Upper lobe of left lung (tissue), 6 donors: Measurements from ENCODE around the gene SPAM1. TPM values are rescaled to one million over a fixed set of nuclear protein-coding genes. Genes with fewer than 3 reads are reported as not detected.
A peak's percentile ranks its signal among the peaks of the same experiment; 100 is the strongest.

Experiments used
- ATAC-seq, 2 donors: fragments of 200-7000 bp; cut with Tn5 transposase; one replicate each; pipeline ENCODE4 v1.9.1; 2022; ENCODE audit warnings: mild to moderate bottlenecking in 2 of 2, moderate library complexity in 2 of 2; ENCODE audit not compliant: low FRiP score in 2 of 2
- DNase-seq, 2 donors: peaks; one replicate each; pipeline ENCODE4 v3.0.0-alpha.2; 2019 to 2020
- H3K27ac ChIP-seq, 4 donors: fragments of 200-600 bp; sonication (generic); one replicate each; pipeline ENCODE4 v1.5.1; 2016 to 2019
- H3K27me3 ChIP-seq, 4 donors: fragments of 200-600 bp; sonication (generic); one replicate each; pipeline ENCODE4 v1.5.1; 2017 to 2019
- H3K36me3 ChIP-seq, 4 donors: fragments of 200-600 bp; sonication (generic); one replicate each; pipeline ENCODE4 v1.5.1; 2016 to 2019
- H3K4me1 ChIP-seq, 4 donors: fragments of 200-600 bp; sonication (generic); one replicate each; pipeline ENCODE4 v1.5.1; 2018 to 2019
- H3K4me3 ChIP-seq, 4 donors: fragments of 200-600 bp; sonication (generic); one replicate each; pipeline ENCODE4 v1.5.1; 2017 to 2019; ENCODE audit warnings: mild to moderate bottlenecking in 2 of 4, moderate library complexity in 1 of 4
- H3K9me3 ChIP-seq, 4 donors: fragments of 200-600 bp; sonication (generic); one replicate each; pipeline ENCODE4 v1.5.1; 2018 to 2019
- EP300 ChIP-seq, 4 donors: sonication (generic); formaldehyde crosslinking; IDR thresholded peaks; one replicate each; pipeline ENCODE4 v1.5.1; 2017; ENCODE audit warnings: antibody characterized with exemption in 4 of 4, control low read depth in 2 of 4
- POLR2A ChIP-seq, 4 donors: fragments of 450-650 bp; IDR thresholded peaks; one replicate each; pipeline ENCODE4 v1.5.1; 2016 to 2017; ENCODE audit warnings: antibody characterized with exemption in 4 of 4, mild to moderate bottlenecking in 2 of 4
- POLR2AphosphoS5 ChIP-seq, 2 donors: sonication (generic); formaldehyde crosslinking; IDR thresholded peaks; one replicate each; pipeline ENCODE4 v1.5.1; 2017; ENCODE audit warnings: antibody characterized with exemption in 2 of 2
- WGBS, 2 donors: methylation state at CpG; one replicate each; pipeline ENCODE4 v1.1.5; 2017 to 2018; 5-methylcytosine and 5-hydroxymethylcytosine counted together
- total RNA-seq, 6 donors: library from RNA; depleted of rRNA in 4 of 6; stranded (reverse); fragments of >200 nt in 4 of 6; gene quantifications; one replicate each; pipeline versions ENCODE4 v1.1.0 to v1.2.1, GENCODE V29; 2016 to 2021
- TF ChIP-seq, protein P1 (sequence below), 6 experiments: fragments of 450-650 bp in 4 of 6; fragments of 200-600 bp in 2 of 6; sonication (generic) in 2 of 6; IDR thresholded peaks; one replicate each; pipeline ENCODE4 v1.5.1; 2016 to 2019; ENCODE audit warnings: antibody characterized with exemption in 6 of 6
- donor health status: DM: no; HTN: no; CAD: no; lungs with moderate emphysema.
- donor health status: DM: no; HTN: yes; CAD: no; lungs with severe emphysema.

Gene SPAM1
- total RNA-seq, 6 donors from 2014 or later = not detected

DNA sequence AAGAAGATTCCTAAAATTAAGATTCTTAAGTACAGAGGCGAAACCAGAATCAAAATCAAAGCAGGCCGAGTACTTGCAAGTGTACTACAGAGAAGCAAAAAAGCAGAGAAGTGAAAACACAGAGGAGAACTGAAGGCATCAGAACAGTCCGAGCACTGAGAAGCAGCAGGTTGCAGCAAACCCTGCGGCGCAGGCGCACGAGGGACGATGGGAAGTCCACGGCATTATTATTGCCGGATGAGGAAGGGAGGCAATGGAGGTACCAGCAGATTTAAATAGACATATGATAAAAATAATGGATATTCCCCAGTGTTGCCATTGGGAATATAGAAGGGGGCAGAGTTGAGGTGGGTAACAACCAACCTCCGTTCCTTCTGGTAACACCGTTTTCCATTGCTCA is 7.2 kb upstream of the SPAM1 start:
- H3K4me1 ChIP-seq = no peaks in the 10 kb centered on the region
- ATAC-seq (no peak), DNase-seq (peak in 1 of 2 donors; percentile 45)
- H3K27ac ChIP-seq = no peak overlapping the region
- 92 to 95% methylated on average over 12 of the region's 12 CpGs for WGBS, 2 donors
- H3K27me3 ChIP-seq = no peaks in the 10 kb centered on the region
- H3K36me3 ChIP-seq = no peaks in the 10 kb centered on the region
- H3K4me3 ChIP-seq = no peak overlapping the region
- H3K9me3 ChIP-seq = no peaks in the 10 kb centered on the region
- TF ChIP-seq POLR2AphosphoS5 (IDR thresholded peaks at IDR 0.05) (no peak), POLR2A (IDR thresholded peaks at IDR 0.05) (no peak), EP300 (IDR thresholded peaks at IDR 0.05) (no peak)
- TF ChIP-seq, protein P1, sequence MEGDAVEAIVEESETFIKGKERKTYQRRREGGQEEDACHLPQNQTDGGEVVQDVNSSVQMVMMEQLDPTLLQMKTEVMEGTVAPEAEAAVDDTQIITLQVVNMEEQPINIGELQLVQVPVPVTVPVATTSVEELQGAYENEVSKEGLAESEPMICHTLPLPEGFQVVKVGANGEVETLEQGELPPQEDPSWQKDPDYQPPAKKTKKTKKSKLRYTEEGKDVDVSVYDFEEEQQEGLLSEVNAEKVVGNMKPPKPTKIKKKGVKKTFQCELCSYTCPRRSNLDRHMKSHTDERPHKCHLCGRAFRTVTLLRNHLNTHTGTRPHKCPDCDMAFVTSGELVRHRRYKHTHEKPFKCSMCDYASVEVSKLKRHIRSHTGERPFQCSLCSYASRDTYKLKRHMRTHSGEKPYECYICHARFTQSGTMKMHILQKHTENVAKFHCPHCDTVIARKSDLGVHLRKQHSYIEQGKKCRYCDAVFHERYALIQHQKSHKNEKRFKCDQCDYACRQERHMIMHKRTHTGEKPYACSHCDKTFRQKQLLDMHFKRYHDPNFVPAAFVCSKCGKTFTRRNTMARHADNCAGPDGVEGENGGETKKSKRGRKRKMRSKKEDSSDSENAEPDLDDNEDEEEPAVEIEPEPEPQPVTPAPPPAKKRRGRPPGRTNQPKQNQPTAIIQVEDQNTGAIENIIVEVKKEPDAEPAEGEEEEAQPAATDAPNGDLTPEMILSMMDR (IDR thresholded peaks at IDR 0.05) = no peak

DNA sequence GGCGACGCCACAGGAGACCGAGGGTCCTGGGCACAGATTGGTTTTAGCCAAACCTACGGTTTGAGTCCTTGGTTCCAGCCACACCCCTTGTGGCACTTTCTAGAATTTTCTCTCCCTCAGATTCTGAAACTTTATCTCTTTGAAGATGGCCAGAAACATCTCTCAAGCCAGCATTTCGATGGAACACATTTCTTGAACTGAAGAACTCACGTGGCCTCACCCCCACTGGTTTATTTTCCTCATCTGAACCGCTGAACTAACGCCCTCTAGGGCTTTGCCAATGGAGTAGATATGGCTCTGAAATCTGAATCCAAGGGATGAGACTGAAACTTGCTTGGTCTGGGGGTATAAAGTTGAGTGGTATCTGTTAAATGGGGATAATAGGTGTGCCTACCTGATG is 6.7 kb upstream of the SPAM1 start:
- Histone ChIP-seq H3K36me3 (no peaks in the 10 kb centered on the region), H3K27ac (no peak overlapping the region), H3K9me3 (no peaks in the 10 kb centered on the region), H3K27me3 (no peaks in the 10 kb centered on the region), H3K4me1 (no peaks in the 10 kb centered on the region), H3K4me3 (no peak overlapping the region)
- 87 to 91% methylated on average over 8 of the region's 8 CpGs for WGBS, 2 donors
- no peak for ATAC-seq
- no peak for DNase-seq
- no peak for TF ChIP-seq POLR2A (IDR thresholded peaks at IDR 0.05)
- TF ChIP-seq, protein P1 (IDR thresholded peaks at IDR 0.05) = no peak
- no peak for TF ChIP-seq EP300 (IDR thresholded peaks at IDR 0.05)
- no peak for TF ChIP-seq POLR2AphosphoS5 (IDR thresholded peaks at IDR 0.05)

DNA sequence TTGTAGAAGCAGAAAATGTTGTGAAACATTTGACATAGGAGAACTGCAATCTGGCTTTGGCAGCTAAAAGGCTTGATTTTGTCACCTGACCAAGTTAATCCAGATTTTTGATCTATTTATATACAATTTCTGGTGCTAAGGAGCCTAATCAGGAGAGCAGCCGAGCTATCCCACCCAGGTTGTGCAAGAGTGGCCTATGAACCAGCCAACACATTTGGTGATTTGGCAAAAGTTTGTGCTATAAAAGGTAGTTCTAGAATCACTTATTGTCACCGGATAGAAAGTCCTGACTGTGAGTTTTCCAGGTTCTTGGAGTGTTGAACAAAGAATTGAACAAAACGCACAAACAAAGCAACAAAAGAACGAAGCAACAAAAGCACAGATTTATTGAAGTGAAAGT is 1.4 kb upstream of the SPAM1 start:
- Histone ChIP-seq H3K27me3 (no peaks in the 10 kb centered on the region), H3K36me3 (no peaks in the 10 kb centered on the region), H3K27ac (no peak overlapping the region), H3K4me1 (no peaks in the 10 kb centered on the region), H3K4me3 (no peak overlapping the region), H3K9me3 (no peaks in the 10 kb centered on the region)
- no peak for DNase-seq
- no peak for ATAC-seq
- 90% methylated on average over 4 of the region's 4 CpGs for WGBS, 2 donors
- TF ChIP-seq, protein P1 (IDR thresholded peaks at IDR 0.05) = no peak
- TF ChIP-seq POLR2AphosphoS5 (IDR thresholded peaks at IDR 0.05) = no peak
- no peak for TF ChIP-seq EP300 (IDR thresholded peaks at IDR 0.05)
- TF ChIP-seq POLR2A (IDR thresholded peaks at IDR 0.05) = no peak

DNA sequence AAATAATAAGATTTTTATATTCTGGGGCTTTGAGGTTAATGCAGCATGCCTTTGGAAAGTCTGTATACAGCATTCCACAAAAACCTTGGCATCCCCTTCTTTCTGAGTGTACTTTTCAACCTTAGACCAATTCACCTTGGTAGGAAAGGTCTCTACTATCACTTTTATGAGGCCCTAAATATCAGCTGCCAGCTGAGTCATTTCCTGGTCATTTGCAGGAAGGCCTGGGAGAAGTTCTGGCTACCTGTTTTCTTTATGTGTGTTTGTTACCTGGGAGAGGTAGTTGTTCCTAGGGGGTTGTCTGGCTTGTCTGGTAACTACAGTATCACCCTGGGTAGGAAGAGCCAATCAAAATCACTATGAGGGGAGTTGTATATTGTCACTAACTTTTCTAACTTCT is 4.1 kb downstream of the SPAM1 start:
- TF ChIP-seq POLR2A (IDR thresholded peaks at IDR 0.05) (no peak), POLR2AphosphoS5 (IDR thresholded peaks at IDR 0.05) (no peak), EP300 (IDR thresholded peaks at IDR 0.05) (no peak)
- TF ChIP-seq, protein P1 (IDR thresholded peaks at IDR 0.05) = no peak
- DNase-seq = no peak
- no peak for ATAC-seq
- H3K27me3 ChIP-seq = no peaks in the 10 kb centered on the region
- no peaks in the 10 kb centered on the region for H3K4me1 ChIP-seq
- no peaks in the 10 kb centered on the region for H3K36me3 ChIP-seq
- no peaks in the 10 kb centered on the region for H3K9me3 ChIP-seq
- no peak overlapping the region for H3K4me3 ChIP-seq
- H3K27ac ChIP-seq = no peak overlapping the region

DNA sequence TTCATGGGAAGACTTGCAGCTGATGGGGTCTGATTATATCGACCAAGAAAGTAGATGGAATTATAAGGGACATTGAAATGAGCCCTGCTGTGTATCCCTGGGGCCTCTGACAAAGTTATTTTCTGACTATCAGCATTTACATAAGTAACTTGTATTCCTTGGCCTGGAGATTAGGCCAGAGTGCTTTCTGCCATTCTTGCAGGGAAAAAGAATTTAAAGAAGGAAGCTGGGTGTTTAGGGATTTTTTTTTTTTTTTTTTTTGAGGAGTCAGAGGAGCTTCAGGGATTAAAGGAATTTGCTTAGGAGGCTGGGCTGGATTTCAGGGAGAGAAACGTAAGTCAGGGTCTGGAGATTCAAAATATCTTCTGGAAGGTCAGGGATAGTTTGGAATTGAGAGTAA is 4.6 kb downstream of the SPAM1 start:
- TF ChIP-seq, protein P1 (IDR thresholded peaks at IDR 0.05) = no peak
- TF ChIP-seq POLR2A (IDR thresholded peaks at IDR 0.05) (no peak), POLR2AphosphoS5 (IDR thresholded peaks at IDR 0.05) (no peak), EP300 (IDR thresholded peaks at IDR 0.05) (no peak)
- Histone ChIP-seq H3K4me3 (no peak overlapping the region), H3K4me1 (no peaks in the 10 kb centered on the region), H3K36me3 (no peaks in the 10 kb centered on the region), H3K9me3 (no peaks in the 10 kb centered on the region), H3K27ac (no peak overlapping the region), H3K27me3 (no peaks in the 10 kb centered on the region)
- ATAC-seq (no peak), DNase-seq (no peak)
- WGBS, 2 donors = 38 to 43% methylated on average over 2 of the region's 2 CpGs
